Measurements from ENCODE around the gene ZNF469. TPM values are rescaled to one million over a fixed set of nuclear protein-coding genes. Genes with fewer than 3 reads are reported as not detected.
A peak's percentile ranks its signal among the peaks of the same experiment; 100 is the strongest.

ZNF469 gene
- total and polyA plus RNA-seq, 2 donors (not counting 3 experiments of a cell fraction or from before 2014, with no cell fraction given), result 0.90 to 5.7 TPM

GRCh38 chr16:88422733-88423447 is 40.1 kb downstream of the ZNF469 start:
- no TSS peak for BruUV-seq (replicated peaks)
- intact Hi-C loops (cut with micrococcal nuclease) (no loop called here), dilution Hi-C loops (cut with MboI; ENCODE audit: extremely low pct_ligation_motif_present, low sequenced_read_pairs) (no loop called here)
- POLR2A ChIA-PET, result no interaction called here
- Histone ChIP-seq H3K4me2 (ENCODE audit: insufficient read depth, low read length) (no peak overlapping the region), H3K79me2 (ENCODE audit: control insufficient read depth, insufficient read depth, low read length) (no peaks in the 10 kb centered on the region), H3K36me3 (ENCODE audit: control insufficient read depth in 2 of 2, extremely low read depth in 1 of 2, insufficient read depth in 2 of 2, low read length in 2 of 2) (no peaks in the 10 kb centered on the region), H3K9me1 (replicated peaks; ENCODE audit: control insufficient read depth, extremely low read depth, insufficient read depth, low read length) (no peaks in the 10 kb centered on the region), H3K27ac (ENCODE audit: insufficient read depth, low read depth, low read length) (no peak overlapping the region), H3K9ac (replicated peaks; ENCODE audit: extremely low read depth, insufficient read depth, low read length) (no peak overlapping the region), H3K9me3 (replicated peaks; ENCODE audit: control insufficient read depth, insufficient read depth, low read length) (no peaks in the 10 kb centered on the region), H3K4me1 (ENCODE audit: control insufficient read depth, extremely low read depth, insufficient read depth, low read length) (no peaks in the 10 kb centered on the region), H3K4me3 (replicated peaks in 1 of 3; ENCODE audit: insufficient read depth in 1 of 3, low read depth in 1 of 3, low read length in 3 of 3) (no peak overlapping the region), H3K27me3 (ENCODE audit: control insufficient read depth in 2 of 2, insufficient read depth in 2 of 2, low read length in 2 of 2) (no peaks in the 10 kb centered on the region), H4K20me1 (replicated peaks; ENCODE audit: control insufficient read depth, extremely low read depth, insufficient read depth, low read length) (no peaks in the 10 kb centered on the region), H2AFZ (ENCODE audit: low read depth, low read length) (no peak overlapping the region)
- FAIRE-seq (no peak), DNase-seq (ENCODE audit: low read depth, low spot score) (no peak)
- CTCF ChIA-PET, result no interaction called here
- TF ChIP-seq POLR2A (IDR thresholded peaks at IDR 0.05; ENCODE audit: low read depth, low read length) (peak; percentile 65), GATA2 (IDR thresholded peaks at IDR 0.05; ENCODE audit: insufficient read depth, insufficient read length, low read depth, low read length) (no peak)

- dilution Hi-C loops (cut with MboI; ENCODE audit: extremely low pct_ligation_motif_present, low sequenced_read_pairs) (no loop called here), intact Hi-C loops (cut with micrococcal nuclease) (no loop called here)
- FAIRE-seq (no peak), DNase-seq (ENCODE audit: low read depth, low spot score) (no peak)
- Histone ChIP-seq H3K9ac (replicated peaks; ENCODE audit: extremely low read depth, insufficient read depth, low read length) (no peak overlapping the region), H3K27me3 (ENCODE audit: control insufficient read depth in 2 of 2, insufficient read depth in 2 of 2, low read length in 2 of 2) (no peaks in the 10 kb centered on the region), H3K4me1 (ENCODE audit: control insufficient read depth, extremely low read depth, insufficient read depth, low read length) (no peaks in the 10 kb centered on the region), H3K4me2 (ENCODE audit: insufficient read depth, low read length) (no peak overlapping the region), H4K20me1 (replicated peaks; ENCODE audit: control insufficient read depth, extremely low read depth, insufficient read depth, low read length) (no peaks in the 10 kb centered on the region), H3K36me3 (ENCODE audit: control insufficient read depth in 2 of 2, extremely low read depth in 1 of 2, insufficient read depth in 2 of 2, low read length in 2 of 2) (no peaks in the 10 kb centered on the region), H3K27ac (ENCODE audit: insufficient read depth, low read depth, low read length) (no peak overlapping the region), H3K79me2 (ENCODE audit: control insufficient read depth, insufficient read depth, low read length) (no peaks in the 10 kb centered on the region), H3K9me3 (replicated peaks; ENCODE audit: control insufficient read depth, insufficient read depth, low read length) (no peaks in the 10 kb centered on the region), H3K9me1 (replicated peaks; ENCODE audit: control insufficient read depth, extremely low read depth, insufficient read depth, low read length) (no peaks in the 10 kb centered on the region), H2AFZ (ENCODE audit: low read depth, low read length) (no peak overlapping the region), H3K4me3 (replicated peaks in 1 of 3; ENCODE audit: insufficient read depth in 1 of 3, low read depth in 1 of 3, low read length in 3 of 3) (no peak overlapping the region)
- no TSS peak for BruUV-seq (replicated peaks)
- ChIA-PET CTCF (no interaction called here), POLR2A (no interaction called here)
- TF ChIP-seq EZH2 (IDR thresholded peaks at IDR 0.05; ENCODE audit: borderline replicate concordance, low read depth, low read length, severe bottlenecking), result no peak
- TF ChIP-seq CTCF (IDR thresholded peaks at IDR 0.05; ENCODE audit: extremely low read depth in 1 of 2, insufficient read depth in 1 of 2, low read depth in 1 of 2, low read length in 2 of 2), result no peak
- TF ChIP-seq POLR2A (IDR thresholded peaks at IDR 0.05; ENCODE audit: low read depth, low read length), result no peak
- TF ChIP-seq MAX (IDR thresholded peaks at IDR 0.05; ENCODE audit: insufficient read depth, insufficient read length), result no peak
- TF ChIP-seq MYC (IDR thresholded peaks at IDR 0.05; ENCODE audit: low read depth, low read length), result no peak
- TF ChIP-seq FOS (IDR thresholded peaks at IDR 0.05; ENCODE audit: borderline replicate concordance, insufficient read depth, low read length), result no peak
- TF ChIP-seq GATA2 (IDR thresholded peaks at IDR 0.05; ENCODE audit: insufficient read depth, insufficient read length, low read depth, low read length), result no peak
- TF ChIP-seq POLR2AphosphoS5 (IDR thresholded peaks at IDR 0.05; ENCODE audit: insufficient read depth, low read depth, low read length), result no peak
- no peak for TF ChIP-seq JUN (IDR thresholded peaks at IDR 0.05; ENCODE audit: borderline replicate concordance, insufficient read depth, insufficient read length, low read depth)
These were observed 40.7 kb downstream of the ZNF469 start for GRCh38 chr16:88423448-88423850.
